GM18507 (cell line): ENCODE data around the gene RPS13.
A peak's percentile ranks its signal among the peaks of the same experiment; 100 is the strongest.
"Not testable (repeated sequence)": the region's sequence is repeated elsewhere in the genome, so short reads cannot be mapped to it uniquely, and the experiment has no call there.

Experiments used
- DNase-seq: peaks from one replicate; pipeline ENCODE4 v3.0.0; 2011; ENCODE audit warnings: low read depth; ENCODE audit not compliant: insufficient read length; ENCODE audit errors: extremely low spot score
- FAIRE-seq: peaks from 2 replicates; lab custom pipeline; 2011; peaks lifted over from hg19 to GRCh38; lab: Jason Lieb, UNC

Gene RPS13

DNA sequence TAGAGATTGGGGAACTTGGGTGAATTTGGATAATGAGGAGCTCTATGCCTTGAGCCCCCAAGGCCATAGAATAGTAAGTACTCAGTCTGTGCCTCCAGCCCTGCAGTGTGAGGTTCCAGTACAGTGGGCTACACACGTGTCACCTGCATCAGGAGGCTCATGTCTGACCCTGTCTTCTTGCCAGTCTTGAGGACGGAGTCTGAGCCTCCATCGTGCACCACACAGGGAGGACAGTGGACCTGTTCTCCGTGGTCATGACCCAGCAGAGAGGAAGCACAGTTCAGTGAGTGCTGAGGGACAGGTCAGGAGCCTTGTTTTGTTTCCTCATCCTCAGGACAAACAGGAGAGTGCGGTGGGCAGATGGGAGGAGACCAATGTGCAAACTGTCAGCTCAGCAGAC lies 30.8 kb downstream of the RPS13 start:
- FAIRE-seq = no peak
- no peak for DNase-seq

- FAIRE-seq = peak; percentile 33
- no peak for DNase-seq
Measured at GRCh38 chr11:17036666-17037658, 40.5 kb downstream of the RPS13 start.

DNA sequence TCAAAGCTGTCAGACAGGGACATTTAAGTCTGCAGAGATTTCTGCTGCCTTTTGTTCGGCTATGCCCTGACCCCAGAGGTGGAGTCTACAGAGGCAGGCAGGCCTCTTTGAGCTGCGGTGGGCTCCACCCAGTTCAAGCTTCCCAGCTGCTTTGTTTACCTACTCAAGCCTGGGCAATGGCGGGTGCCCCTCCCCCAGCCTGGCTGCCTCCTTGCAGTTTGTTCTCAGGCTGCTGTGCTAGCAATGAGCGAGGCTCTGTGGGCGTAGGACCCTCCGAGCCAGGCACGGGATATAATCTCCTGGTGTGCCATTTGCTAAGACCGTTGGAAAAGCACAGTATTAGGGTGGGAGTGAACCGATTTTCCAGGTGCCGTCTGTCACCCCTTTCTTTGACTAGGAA lies 43.4 kb downstream of the RPS13 start:
- DNase-seq, FAIRE-seq: not testable (repeated sequence)

- DNase-seq = no peak
- no peak for FAIRE-seq
Measured at GRCh38 chr11:17026487-17027082, 50.9 kb downstream of the RPS13 start.

DNA sequence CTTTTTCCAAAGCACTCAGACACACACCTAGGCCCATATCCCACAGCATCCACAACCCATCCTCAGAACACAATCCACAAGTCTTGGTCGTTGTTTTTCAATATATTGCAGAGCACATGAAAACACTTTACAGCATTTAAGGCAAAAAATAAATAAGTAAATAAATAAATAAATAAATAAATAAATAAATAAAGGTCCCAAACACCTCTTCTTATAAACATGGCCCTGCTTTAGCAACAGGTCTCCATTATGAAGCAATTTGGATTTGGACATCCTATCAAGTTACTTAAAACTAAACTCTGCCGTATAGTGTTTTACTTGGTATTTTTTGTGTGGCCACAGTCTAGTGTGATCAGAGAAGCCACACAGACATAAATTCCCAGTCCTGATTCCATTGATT lies 52.5 kb downstream of the RPS13 start:
- no peak for FAIRE-seq

More for the DNA sequence above, 52.5 kb downstream of the RPS13 start:
- DNase-seq = no peak
